ENCODE measurements around the gene ZIC5. TPM values are rescaled to one million over a fixed set of nuclear protein-coding genes. Genes with fewer than 3 reads are reported as not detected.

Gene ZIC5
- total and polyA plus RNA-seq, 4 donors: not detected

- H3K36me3 ChIP-seq (ENCODE audit: control insufficient read depth in 4 of 4, insufficient read depth in 4 of 4, low read length in 4 of 4): no peaks in the 10 kb centered on the region
- no peak overlapping the region for H3K4me3 ChIP-seq
- H3K27ac ChIP-seq (ENCODE audit: low read depth in 1 of 2, low read length in 1 of 2): no peak overlapping the region
- DNase-seq (peak in 1 of 3 donors; percentile 7), ATAC-seq (ENCODE audit: insufficient read depth, low FRiP score) (no peak)
- peaks cover 0 to 6% (median 0%) of the 10 kb centered on the region in 4 donors for H3K9me3 ChIP-seq (ENCODE audit: control insufficient read depth in 4 of 4, insufficient read depth in 3 of 4, low read length in 3 of 4)
- 60 to 66% methylated on average over 8 of the region's 8 CpGs for WGBS, 2 donors
- peaks cover 6 to 93% (median 89%) of the 10 kb centered on the region in 3 donors for H3K27me3 ChIP-seq (ENCODE audit: control insufficient read depth in 3 of 3, insufficient read depth in 3 of 3, low read length in 2 of 3)
- peaks cover 0 to 32% (median 11%) of the 10 kb centered on the region in 5 donors for H3K4me1 ChIP-seq (ENCODE audit: control insufficient read depth in 5 of 5, insufficient read depth in 5 of 5, low read length in 5 of 5)
- H3K9ac ChIP-seq (ENCODE audit: insufficient read depth in 1 of 2, low read length in 2 of 2): no peak overlapping the region
- TF ChIP-seq CTCF (IDR thresholded peaks at IDR 0.05; ENCODE audit: control extremely low read depth, extremely low read depth): no peak
These were observed 9.9 kb downstream of the ZIC5 start for GRCh38 chr13:99961636-99962035.

- Histone ChIP-seq H3K9me3 (ENCODE audit: control insufficient read depth in 4 of 4, insufficient read depth in 3 of 4, low read length in 3 of 4) (peaks cover 0 to 6% (median 0%) of the 10 kb centered on the region in 4 donors), H3K36me3 (ENCODE audit: control insufficient read depth in 4 of 4, insufficient read depth in 4 of 4, low read length in 4 of 4) (no peaks in the 10 kb centered on the region), H3K27me3 (ENCODE audit: control insufficient read depth in 3 of 3, insufficient read depth in 3 of 3, low read length in 2 of 3) (peaks cover 6 to 93% (median 87%) of the 10 kb centered on the region in 3 donors), H3K9ac (ENCODE audit: insufficient read depth in 1 of 2, low read length in 2 of 2) (no peak overlapping the region), H3K4me3 (no peak overlapping the region), H3K4me1 (ENCODE audit: control insufficient read depth in 5 of 5, insufficient read depth in 5 of 5, low read length in 5 of 5) (peaks cover 0 to 40% (median 17%) of the 10 kb centered on the region in 5 donors), H3K27ac (ENCODE audit: low read depth in 1 of 2, low read length in 1 of 2) (no peak overlapping the region)
- DNase-seq (peak in 1 of 3 donors; percentile 11), ATAC-seq (ENCODE audit: insufficient read depth, low FRiP score) (no peak)
- WGBS, 2 donors: 13 to 15% methylated on average over 13 of the region's 13 CpGs
- TF ChIP-seq CTCF (IDR thresholded peaks at IDR 0.05; ENCODE audit: control extremely low read depth, extremely low read depth): no peak
These were observed 10.8 kb downstream of the ZIC5 start for GRCh38 chr13:99960663-99961311.

GRCh38 chr13:99959540-99960230, 11.9 kb downstream of the ZIC5 start:
- Histone ChIP-seq H3K27ac (ENCODE audit: low read depth in 1 of 2, low read length in 1 of 2) (no peak overlapping the region), H3K9ac (ENCODE audit: insufficient read depth in 1 of 2, low read length in 2 of 2) (no peak overlapping the region), H3K27me3 (ENCODE audit: control insufficient read depth in 3 of 3, insufficient read depth in 3 of 3, low read length in 2 of 3) (peaks cover 6 to 95% (median 83%) of the 10 kb centered on the region in 3 donors), H3K36me3 (ENCODE audit: control insufficient read depth in 4 of 4, insufficient read depth in 4 of 4, low read length in 4 of 4) (no peaks in the 10 kb centered on the region), H3K4me3 (no peak overlapping the region), H3K9me3 (ENCODE audit: control insufficient read depth in 4 of 4, insufficient read depth in 3 of 4, low read length in 3 of 4) (peaks cover 0 to 6% (median 0%) of the 10 kb centered on the region in 4 donors), H3K4me1 (ENCODE audit: control insufficient read depth in 5 of 5, insufficient read depth in 5 of 5, low read length in 5 of 5) (peaks cover 0 to 46% (median 17%) of the 10 kb centered on the region in 5 donors)
- peak in 2 of 3 donors; percentile 36 to 62 for DNase-seq
- 4 to 9% methylated on average over 45 to 49 of the region's 49 CpGs for WGBS, 2 donors
- TF ChIP-seq CTCF (IDR thresholded peaks at IDR 0.05; ENCODE audit: control extremely low read depth, extremely low read depth): no peak
- ATAC-seq (ENCODE audit: insufficient read depth, low FRiP score): no peak
